SK-N-SH (cell line): ENCODE measurements around the gene WDR31. TPM values are rescaled to one million over a fixed set of nuclear protein-coding genes. Genes with fewer than 3 reads are reported as not detected.

Experiments
- CTCF ChIA-PET: fragments of 300-600, 350-600 bp; formaldehyde crosslinking; extraction: SDS; loops from one replicate; lab custom pipeline; 2021; lab: Yijun Ruan, JAX
- POLR2A ChIA-PET: fragments of 350-600 bp; sonication (Branson Sonifier 250); formaldehyde crosslinking; extraction: SDS; loops from one replicate; lab custom pipeline; 2020; ENCODE audit warnings: antibody characterized with exemption, inconsistent platforms; lab: Yijun Ruan, JAX
- DNase-seq: peaks from one replicate; pipeline ENCODE4 v3.0.0; 2012
- H2AFZ ChIP-seq: fragments of 200-600 bp; sonication (generic); 2 replicates; pipeline ENCODE4 v1.8.1; 2016; ENCODE audit warnings: antibody characterized with exemption, mild to moderate bottlenecking, low read depth
- H3F3A ChIP-seq: fragments of 200-600 bp; sonication (generic); replicated peaks from 2 replicates; pipeline ENCODE3; 2016; ENCODE audit warnings: antibody characterized with exemption, mild to moderate bottlenecking; ENCODE audit not compliant: insufficient read depth
- H3K27ac ChIP-seq, 2 experiments: fragments of 200-500 bp in 1 of 2; fragments of 200-600 bp in 1 of 2; sonication (Bioruptor generic) in 1 of 2; sonication (generic), shearing (Covaris generic) in 1 of 2; 2 replicates each; pipeline versions ENCODE4 v1.5.1 to v1.6.1; 2014 to 2016; ENCODE audit warnings: low read depth in 2 of 2, inconsistent platforms in 1 of 2, low read length in 1 of 2, mild to moderate bottlenecking in 1 of 2, mixed read lengths in 1 of 2
- H3K27me3 ChIP-seq: fragments of 200-600 bp; sonication (generic), shearing (Covaris generic); 2 replicates; pipeline ENCODE4 v1.6.1; 2016; ENCODE audit warnings: mixed run types; ENCODE audit not compliant: insufficient read depth
- H3K36me3 ChIP-seq, 2 experiments: fragments of 200-500 bp in 1 of 2; fragments of 200-600 bp in 1 of 2; sonication (Bioruptor generic) in 1 of 2; sonication (generic) in 1 of 2; replicated peaks in 1 of 2; 2 replicates each; pipeline versions ENCODE3 to v1.5.1; 2014 to 2016; ENCODE audit warnings: low read length in 1 of 2, mild to moderate bottlenecking in 1 of 2; ENCODE audit not compliant: insufficient read depth in 2 of 2, control insufficient read depth in 1 of 2
- H3K4me1 ChIP-seq, 2 experiments: fragments of 200-500 bp in 1 of 2; fragments of 200-600 bp in 1 of 2; sonication (Bioruptor generic) in 1 of 2; sonication (generic), shearing (Covaris generic) in 1 of 2; 2 replicates each; pipeline versions ENCODE4 v1.5.1 to v1.6.1; 2014 to 2016; ENCODE audit warnings: low read depth in 1 of 2, low read length in 1 of 2, mixed run types in 1 of 2; ENCODE audit not compliant: insufficient read depth in 2 of 2, control insufficient read depth in 1 of 2
- H3K4me2 ChIP-seq: fragments of 200-600 bp; sonication (generic), shearing (Covaris generic); 2 replicates; pipeline ENCODE4 v1.6.1; 2017; ENCODE audit warnings: mixed run types
- H3K4me3 ChIP-seq, 2 experiments: fragments of 200-500 bp in 1 of 2; fragments of 200-600 bp in 1 of 2; sonication (Bioruptor generic) in 1 of 2; sonication (generic), shearing (Covaris generic) in 1 of 2; 2 replicates each; pipeline versions ENCODE4 v1.5.1 to v1.8.1; 2014 to 2016; ENCODE audit warnings: low read depth in 2 of 2, inconsistent platforms in 1 of 2, low read length in 1 of 2, mild to moderate bottlenecking in 1 of 2, mixed read lengths in 1 of 2, moderate library complexity in 1 of 2
- H3K79me2 ChIP-seq: fragments of 200-600 bp; sonication (generic); 2 replicates; pipeline ENCODE4 v1.8.1; 2017; ENCODE audit warnings: mild to moderate bottlenecking; ENCODE audit not compliant: insufficient read depth
- H3K9ac ChIP-seq: fragments of 200-600 bp; sonication (generic); 2 replicates; pipeline ENCODE4 v1.6.1; 2017; ENCODE audit warnings: mixed run types
- H3K9me2 ChIP-seq: fragments of 200-600 bp; sonication (generic); 2 replicates; pipeline ENCODE4 v1.6.1; 2017; ENCODE audit warnings: mixed run types
- H3K9me3 ChIP-seq: fragments of 200-600 bp; sonication (generic); 2 replicates; pipeline ENCODE4 v1.6.1; 2017; ENCODE audit warnings: mixed run types, mild to moderate bottlenecking, moderate library complexity
- H4K20me1 ChIP-seq: fragments of 200-600 bp; sonication (generic); 2 replicates; pipeline ENCODE4 v1.6.1; 2017; ENCODE audit warnings: mild to moderate bottlenecking, mixed run types; ENCODE audit not compliant: insufficient read depth
- CTCF ChIP-seq: fragments of 200-600 bp; sonication (generic); IDR thresholded peaks from 2 replicates; pipeline ENCODE4 v1.6.1; 2017; ENCODE audit warnings: antibody characterized with exemption, mild to moderate bottlenecking, moderate library complexity
- EP300 ChIP-seq, 2 experiments: IDR thresholded peaks; 2 replicates each; pipeline versions ENCODE4 v1.4.0 to v1.6.1; 2012; ENCODE audit warnings: borderline replicate concordance in 1 of 2, low read depth in 1 of 2, low read length in 1 of 2
- EZH2phosphoT487 ChIP-seq: fragments of 200-600 bp; sonication (generic); IDR thresholded peaks from 2 replicates; pipeline ENCODE4 v1.6.1; 2017; ENCODE audit warnings: low read depth, mixed run types, mild to moderate bottlenecking, antibody characterized with exemption, moderate library complexity, borderline replicate concordance
- FOXM1 ChIP-seq: IDR thresholded peaks from 2 replicates; pipeline ENCODE4 v1.4.0; 2012; ENCODE audit warnings: low read depth, mild to moderate bottlenecking
- IRF3 ChIP-seq: fragments of 150-350 bp; IDR thresholded peaks from 2 replicates; pipeline ENCODE4 v1.6.1; 2016; ENCODE audit warnings: mild to moderate bottlenecking, low read depth, low read length
- MEF2A ChIP-seq: IDR thresholded peaks from 2 replicates; pipeline ENCODE4 v1.4.0; 2012; ENCODE audit warnings: low read depth, borderline replicate concordance
- NFIC ChIP-seq: IDR thresholded peaks from 2 replicates; pipeline ENCODE4 v1.4.0; 2012; ENCODE audit warnings: borderline replicate concordance
- POLR2AphosphoS5 ChIP-seq: IDR thresholded peaks from 2 replicates; pipeline ENCODE4 v1.6.1; 2012; ENCODE audit warnings: low read depth, low read length
- RAD21 ChIP-seq: IDR thresholded peaks from 2 replicates; pipeline ENCODE4 v1.6.1; 2012; ENCODE audit warnings: mild to moderate bottlenecking, low read length
- RCOR1 ChIP-seq: fragments of 150-350 bp; IDR thresholded peaks from 2 replicates; pipeline ENCODE4 v1.6.1; 2017; ENCODE audit warnings: antibody characterized with exemption, low read length
- REST ChIP-seq: IDR thresholded peaks from 2 replicates; pipeline ENCODE4 v1.6.1; 2012; ENCODE audit warnings: mild to moderate bottlenecking, low read depth, low read length, moderate library complexity
- RFX5 ChIP-seq: IDR thresholded peaks from 2 replicates; pipeline ENCODE4 v1.6.1; 2012; ENCODE audit warnings: mild to moderate bottlenecking, improper control_type of control experiment, low read length
- USF1 ChIP-seq: IDR thresholded peaks from 2 replicates; pipeline ENCODE4 v1.4.0; 2012; ENCODE audit warnings: low read depth, borderline replicate concordance
- YY1 ChIP-seq: IDR thresholded peaks from 2 replicates; pipeline ENCODE4 v1.4.0; 2012; ENCODE audit warnings: low read depth, mild to moderate bottlenecking
- WGBS: methylation state at CpG from one replicate; pipeline ENCODE4 v1.1.6; 2017; ENCODE audit warnings: low lambda C conversion rate; 5-methylcytosine and 5-hydroxymethylcytosine counted together
- polyA plus RNA-seq, 3 experiments: library from polyadenylated mRNA; depleted of rRNA; stranded (reverse); fragments of >200 nt; gene quantifications; 2 replicates each; pipeline ENCODE4 v1.2.3, GENCODE V29; 2012

Gene WDR31
- polyA plus RNA-seq, 1 of the 3 experiments (the other 2 are of a cell fraction) = 0.74 TPM

GRCh38 chr9:113298311-113298710 lies 41.8 kb downstream of the WDR31 start:
- CTCF ChIA-PET = interaction anchor here (1.2 to 2.1 kb wide), 2 partner anchors 24 to 68 kb away, joined by 3 to 7 read pairs; no protein-coding TSS in a partner anchor

GRCh38 chr9:113296796-113297558 lies 43.1 kb downstream of the WDR31 start:
- H3F3A ChIP-seq = peaks cover 15% of the 10 kb centered on the region
- POLR2A ChIA-PET = interaction anchor here (0.5 to 1.2 kb wide), 5 partner anchors 21 to 1427 kb away, joined by 3 to 5 read pairs (median 3); partner anchors contain the start of genes CDC26 and PRPF4
- H3K4me1 ChIP-seq = no peaks in the 10 kb centered on the region
- H3K36me3 ChIP-seq = peaks cover 10 to 15% of the 10 kb centered on the region in 2 experiments
- TF ChIP-seq CTCF (no peak), IRF3 (no peak), EP300 (IDR thresholded peaks at IDR 0.05; ENCODE audit: borderline replicate concordance in 1 of 2, low read depth in 1 of 2, low read length in 1 of 2) (no peak), FOXM1 (no peak), POLR2AphosphoS5 (no peak), RFX5 (no peak), USF1 (no peak), NFIC (no peak), EZH2phosphoT487 (no peak), RAD21 (no peak), MEF2A (no peak), RCOR1 (no peak)
- H3K79me2 ChIP-seq = no peaks in the 10 kb centered on the region
- no peak overlapping the region for H3K27ac ChIP-seq
- no peaks in the 10 kb centered on the region for H3K27me3 ChIP-seq
- no peak overlapping the region for H3K4me3 ChIP-seq
- no peaks in the 10 kb centered on the region for H3K9me3 ChIP-seq
- 73% methylated on average over 9 of the region's 9 CpGs for WGBS
- no peak for DNase-seq
- H3K4me2 ChIP-seq = no peak overlapping the region
- H2AFZ ChIP-seq = no peak overlapping the region
- H3K9ac ChIP-seq = no peak overlapping the region
- no peaks in the 10 kb centered on the region for H4K20me1 ChIP-seq
- no peaks in the 10 kb centered on the region for H3K9me2 ChIP-seq
- CTCF ChIA-PET = interaction anchor here (1.0 to 3.8 kb wide), 6 partner anchors 9 to 294 kb away, joined by 3 to 14 read pairs (median 3); partner anchors contain the start of genes ALAD and CDC26

More at GRCh38 chr9:113298311-113298710, 41.8 kb downstream of the WDR31 start:
- Histone ChIP-seq H3K27me3 (no peaks in the 10 kb centered on the region), H3K27ac (no peak overlapping the region), H2AFZ (no peak overlapping the region), H3K4me3 (no peak overlapping the region), H3K4me1 (no peaks in the 10 kb centered on the region), H3K4me2 (no peak overlapping the region), H3K9me2 (no peaks in the 10 kb centered on the region), H4K20me1 (no peaks in the 10 kb centered on the region), H3K9ac (no peak overlapping the region), H3K79me2 (no peaks in the 10 kb centered on the region), H3K36me3 (peaks cover 0 to 4% of the 10 kb centered on the region in 2 experiments)
- 69% methylated on average over 6 of the region's 8 CpGs for WGBS
- DNase-seq = no peak
- POLR2A ChIA-PET = no interaction called here
- TF ChIP-seq YY1 (no peak), NFIC (no peak), REST (no peak)
- TF ChIP-seq, all 33 proteins: peak for 0
- peaks cover 6% of the 10 kb centered on the region for H3F3A ChIP-seq
- H3K9me3 ChIP-seq = no peaks in the 10 kb centered on the region
